NCI-H1417 treated with DMSO at 0.1 percent for 48 hours (cell line): ENCODE measurements around the gene DDX39B.

Source experiments
- DNase-seq: peaks from one replicate; lab custom pipeline; 2025; lab: John Stamatoyannopoulos, UW

DDX39B gene

GRCh38 chr6:31547727-31548543, 6.1 kb upstream of the DDX39B start:
- no peak for DNase-seq

- peak; percentile 77 for DNase-seq
Measured at GRCh38 chr6:31546958-31547726, 5.3 kb upstream of the DDX39B start, which contains the start of gene NFKBIL1. TSS of gene NFKBIL1 (plus strand) at chr6:31547608. CDS start at chr6:31547695, 87 bp downstream.

- peak; percentile 42 for DNase-seq
Measured at GRCh38 chr6:31546339-31546957, 4.6 kb upstream of the DDX39B start, which contains the start of gene ATP6V1G2. TSS of gene ATP6V1G2 (minus strand) at chr6:31546608. CDS start at chr6:31546559, 49 bp downstream.

- no peak for DNase-seq
Measured at GRCh38 chr6:31545291-31545690, 3.5 kb upstream of the DDX39B start.

- no peak for DNase-seq
Measured at GRCh38 chr6:31544676-31545075, 2.9 kb upstream of the DDX39B start.

GRCh38 chr6:31543639-31544038, 1.8 kb upstream of the DDX39B start:
- no peak for DNase-seq

GRCh38 chr6:31541059-31541657, 645 bp downstream of the DDX39B start:
- DNase-seq = no peak

GRCh38 chr6:31540640-31541039, 1.2 kb downstream of the DDX39B start:
- DNase-seq = no peak

- no peak for DNase-seq
Measured at GRCh38 chr6:31538805-31539400, 2.9 kb downstream of the DDX39B start.

GRCh38 chr6:31535538-31536324, 6.1 kb downstream of the DDX39B start:
- no peak for DNase-seq

GRCh38 chr6:31534521-31535040, 7.2 kb downstream of the DDX39B start:
- no peak for DNase-seq

GRCh38 chr6:31534011-31534410, 7.8 kb downstream of the DDX39B start:
- DNase-seq = no peak

- DNase-seq = no peak
Measured at GRCh38 chr6:31533455-31533841, 8.4 kb downstream of the DDX39B start.

- no peak for DNase-seq
Measured at GRCh38 chr6:31532644-31533454, 9.0 kb downstream of the DDX39B start.

- DNase-seq = no peak
Measured at GRCh38 chr6:31531771-31532643, 9.8 kb downstream of the DDX39B start.

- no peak for DNase-seq
Measured at GRCh38 chr6:31531162-31531561, 10.6 kb downstream of the DDX39B start.

GRCh38 chr6:31530659-31531058, 11.1 kb downstream of the DDX39B start:
- no peak for DNase-seq

GRCh38 chr6:31529329-31530150, 12.3 kb downstream of the DDX39B start:
- no peak for DNase-seq
